ENCODE results near the gene CHST12. TPM values are rescaled to one million over a fixed set of nuclear protein-coding genes. Genes with fewer than 3 reads are reported as not detected.

Gene CHST12
- total and polyA plus RNA-seq, 2 of the 4 experiments (the other 2 are of a cell fraction): 3.8 to 27.0 TPM

GRCh38 chr7:2474813-2475677 is 71.6 kb downstream of the CHST12 start:
- H3K56ac ChIP-seq (ENCODE audit: extremely low read depth, insufficient read depth, low read length): no peak overlapping the region
- no peak overlapping the region for H2BK120ac ChIP-seq (ENCODE audit: low read depth, low read length)
- no peak overlapping the region for H3K18ac ChIP-seq (ENCODE audit: low read depth, low read length)
- WGBS, 2 experiments (ENCODE audit: extremely low coverage in 2 of 2, insufficient read length in 1 of 2): 86% methylated on average over 10 of the region's 28 CpGs; no CpG with 5 or more reads in 1 of the 2 experiments
- H2AK9ac ChIP-seq (replicated peaks; ENCODE audit: low read depth, low read length, poor library complexity): no peak overlapping the region
- peaks cover 6% of the 10 kb centered on the region; the same call in 1 of the 2 replicates for H3K4me1 ChIP-seq (ENCODE audit: control insufficient read depth, insufficient read depth, low read length)
- dilution Hi-C loops (cut with HindIII; ENCODE audit: low sequenced_read_pairs, unreplicated experiment) (no loop called here), in situ Hi-C loops (cut with MboI; ENCODE audit: low sequenced_read_pairs) (no loop called here), intact Hi-C loops (cut with micrococcal nuclease) (loop anchor here (10.0 kb wide), 2 partner anchors 170 to 680 kb away; no protein-coding TSS in a partner anchor)
- H3K36me3 ChIP-seq (ENCODE audit: control insufficient read depth, insufficient read depth, low read length): no peaks in the 10 kb centered on the region
- H3K4ac ChIP-seq (ENCODE audit: low read depth, low read length): no peak overlapping the region
- H2BK5ac ChIP-seq (ENCODE audit: low read depth, low read length, poor library complexity, severe bottlenecking): no peak overlapping the region
- ATAC-seq (ENCODE audit: low read depth) (no peak), DNase-seq (no peak)
- H3K9me1 ChIP-seq (ENCODE audit: insufficient read depth, low read length): no peaks in the 10 kb centered on the region
- no peak overlapping the region for H3K27ac ChIP-seq (ENCODE audit: insufficient read depth, low read length)
- no peaks in the 10 kb centered on the region for H3K79me1 ChIP-seq (ENCODE audit: low read depth in 1 of 2, low read length in 2 of 2)
- H4K8ac ChIP-seq (ENCODE audit: low read depth in 2 of 2, low read length in 2 of 2): no peak overlapping the region
- no peaks in the 10 kb centered on the region for H3K9me3 ChIP-seq (ENCODE audit: control insufficient read depth, insufficient read depth, low read length)
- no peak overlapping the region for H3K4me2 ChIP-seq (ENCODE audit: low read depth, low read length)
- ChIA-PET POLR2A (ENCODE audit: unreplicated experiment) (no interaction called here), CTCF (no interaction called here)
- no peak overlapping the region for H2BK15ac ChIP-seq (ENCODE audit: low read depth, low read length)
- H3K4me3 ChIP-seq (ENCODE audit: insufficient read depth, low read depth, low read length): no peak overlapping the region
- BruUV-seq (replicated peaks): no TSS peak
- no peaks in the 10 kb centered on the region for H4K20me1 ChIP-seq (ENCODE audit: insufficient read depth, low read length)
- peaks cover 4% of the 10 kb centered on the region; the same call in 1 of the 2 replicates for H3K27me3 ChIP-seq (ENCODE audit: control insufficient read depth, insufficient read depth, low read length)
- H3K23ac ChIP-seq (ENCODE audit: low read depth, low read length): no peak overlapping the region
- no peak overlapping the region for H4K5ac ChIP-seq (ENCODE audit: low read depth, low read length)
- no peak overlapping the region for H2AK5ac ChIP-seq (ENCODE audit: low read depth, low read length)
- no peak overlapping the region for H4K91ac ChIP-seq (ENCODE audit: insufficient read depth, low read depth, low read length)
- no peak overlapping the region for H2BK20ac ChIP-seq (ENCODE audit: low read depth, low read length)
- H2AFZ ChIP-seq (replicated peaks; ENCODE audit: low read length, poor library complexity): no peak overlapping the region
- H3K14ac ChIP-seq (replicated peaks; ENCODE audit: low read depth, low read length): no peak overlapping the region
- no peak overlapping the region for H3K9ac ChIP-seq (ENCODE audit: low read depth, low read length)
- TF ChIP-seq FOS (IDR thresholded peaks at IDR 0.05; ENCODE audit: low read depth, low read length) (no peak), CHD1 (IDR thresholded peaks at IDR 0.05; ENCODE audit: low read depth, low read length) (no peak), RFX5 (IDR thresholded peaks at IDR 0.05; ENCODE audit: low read depth, low read length) (no peak), CEBPB (IDR thresholded peaks at IDR 0.05; ENCODE audit: low read depth, low read length) (no peak), RCOR1 (IDR thresholded peaks at IDR 0.05; ENCODE audit: insufficient replicate concordance, low read length) (no peak), RAD21 (IDR thresholded peaks at IDR 0.05; ENCODE audit: low read length) (no peak), POLR2A (IDR thresholded peaks at IDR 0.05; ENCODE audit: low read depth, low read length) (no peak), BHLHE40 (IDR thresholded peaks at IDR 0.05; ENCODE audit: low read depth, low read length) (no peak), MAFK (IDR thresholded peaks at IDR 0.05; ENCODE audit: low read depth, low read length) (no peak), MXI1 (IDR thresholded peaks at IDR 0.05; ENCODE audit: borderline replicate concordance, low read depth, low read length) (no peak), NFE2L2 (IDR thresholded peaks at IDR 0.05; ENCODE audit: low read depth, low read length) (no peak), CTCF (conservative IDR thresholded peaks at IDR 0.05; ENCODE audit: low read depth, low read length) (no peak), SMC3 (IDR thresholded peaks at IDR 0.05; ENCODE audit: low read depth, low read length) (no peak)
- TF ChIP-seq, protein P1, sequence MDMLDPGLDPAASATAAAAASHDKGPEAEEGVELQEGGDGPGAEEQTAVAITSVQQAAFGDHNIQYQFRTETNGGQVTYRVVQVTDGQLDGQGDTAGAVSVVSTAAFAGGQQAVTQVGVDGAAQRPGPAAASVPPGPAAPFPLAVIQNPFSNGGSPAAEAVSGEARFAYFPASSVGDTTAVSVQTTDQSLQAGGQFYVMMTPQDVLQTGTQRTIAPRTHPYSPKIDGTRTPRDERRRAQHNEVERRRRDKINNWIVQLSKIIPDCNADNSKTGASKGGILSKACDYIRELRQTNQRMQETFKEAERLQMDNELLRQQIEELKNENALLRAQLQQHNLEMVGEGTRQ (IDR thresholded peaks at IDR 0.05; ENCODE audit: low read depth, low read length): no peak
- TF ChIP-seq, protein P2, sequence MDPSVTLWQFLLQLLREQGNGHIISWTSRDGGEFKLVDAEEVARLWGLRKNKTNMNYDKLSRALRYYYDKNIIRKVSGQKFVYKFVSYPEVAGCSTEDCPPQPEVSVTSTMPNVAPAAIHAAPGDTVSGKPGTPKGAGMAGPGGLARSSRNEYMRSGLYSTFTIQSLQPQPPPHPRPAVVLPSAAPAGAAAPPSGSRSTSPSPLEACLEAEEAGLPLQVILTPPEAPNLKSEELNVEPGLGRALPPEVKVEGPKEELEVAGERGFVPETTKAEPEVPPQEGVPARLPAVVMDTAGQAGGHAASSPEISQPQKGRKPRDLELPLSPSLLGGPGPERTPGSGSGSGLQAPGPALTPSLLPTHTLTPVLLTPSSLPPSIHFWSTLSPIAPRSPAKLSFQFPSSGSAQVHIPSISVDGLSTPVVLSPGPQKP (IDR thresholded peaks at IDR 0.05; ENCODE audit: borderline replicate concordance, low read depth, low read length): no peak

Data from IMR-90 (cell line).